Measurements from ENCODE around the gene CILP.

Gene CILP

GRCh38 chr15:65209701-65210643 is 1.3 kb downstream of the CILP start:
- TF ChIP-seq FOXP2 (optimal IDR thresholded peaks at IDR 0.05; ENCODE audit: borderline replicate concordance, extremely low read depth, extremely low read length, insufficient read depth) (no peak), REST (IDR thresholded peaks at IDR 0.05; ENCODE audit: insufficient read depth in 1 of 2, low read depth in 2 of 2, low read length in 2 of 2) (no peak), SIN3A (IDR thresholded peaks at IDR 0.05; ENCODE audit: borderline replicate concordance, insufficient read depth, low read length) (no peak), POLR2AphosphoS5 (IDR thresholded peaks at IDR 0.05; ENCODE audit: low read depth, low read length) (no peak), TAF1 (IDR thresholded peaks at IDR 0.05; ENCODE audit: borderline replicate concordance, insufficient read depth, low read length) (no peak)

GRCh38 chr15:65208647-65209046 is 2.6 kb downstream of the CILP start:
- TF ChIP-seq SIN3A (IDR thresholded peaks at IDR 0.05; ENCODE audit: borderline replicate concordance, insufficient read depth, low read length) (no peak), FOXP2 (optimal IDR thresholded peaks at IDR 0.05; ENCODE audit: borderline replicate concordance, extremely low read depth, extremely low read length, insufficient read depth) (no peak), POLR2AphosphoS5 (IDR thresholded peaks at IDR 0.05; ENCODE audit: low read depth, low read length) (no peak), REST (IDR thresholded peaks at IDR 0.05; ENCODE audit: insufficient read depth in 1 of 2, low read depth in 2 of 2, low read length in 2 of 2) (no peak)

- no peak for TF ChIP-seq FOXP2 (optimal IDR thresholded peaks at IDR 0.05; ENCODE audit: borderline replicate concordance, extremely low read depth, extremely low read length, insufficient read depth)
- no peak for TF ChIP-seq REST (IDR thresholded peaks at IDR 0.05; ENCODE audit: insufficient read depth in 1 of 2, low read depth in 2 of 2, low read length in 2 of 2)
- TF ChIP-seq POLR2AphosphoS5 (IDR thresholded peaks at IDR 0.05; ENCODE audit: low read depth, low read length) = no peak
- no peak for TF ChIP-seq TAF1 (IDR thresholded peaks at IDR 0.05; ENCODE audit: borderline replicate concordance, insufficient read depth, low read length)
- TF ChIP-seq SIN3A (IDR thresholded peaks at IDR 0.05; ENCODE audit: borderline replicate concordance, insufficient read depth, low read length) = no peak
Measured at GRCh38 chr15:65207280-65207840, 3.9 kb downstream of the CILP start.

GRCh38 chr15:65206750-65207149 is 4.5 kb downstream of the CILP start:
- TF ChIP-seq SIN3A (IDR thresholded peaks at IDR 0.05; ENCODE audit: borderline replicate concordance, insufficient read depth, low read length) (no peak), REST (IDR thresholded peaks at IDR 0.05; ENCODE audit: insufficient read depth in 1 of 2, low read depth in 2 of 2, low read length in 2 of 2) (no peak), FOXP2 (optimal IDR thresholded peaks at IDR 0.05; ENCODE audit: borderline replicate concordance, extremely low read depth, extremely low read length, insufficient read depth) (no peak), TAF1 (IDR thresholded peaks at IDR 0.05; ENCODE audit: borderline replicate concordance, insufficient read depth, low read length) (no peak), POLR2AphosphoS5 (IDR thresholded peaks at IDR 0.05; ENCODE audit: low read depth, low read length) (no peak)
